Measurements from ENCODE around the gene MST1.
A peak's percentile ranks its signal among the peaks of the same experiment; 100 is the strongest.

Gene MST1

DNA sequence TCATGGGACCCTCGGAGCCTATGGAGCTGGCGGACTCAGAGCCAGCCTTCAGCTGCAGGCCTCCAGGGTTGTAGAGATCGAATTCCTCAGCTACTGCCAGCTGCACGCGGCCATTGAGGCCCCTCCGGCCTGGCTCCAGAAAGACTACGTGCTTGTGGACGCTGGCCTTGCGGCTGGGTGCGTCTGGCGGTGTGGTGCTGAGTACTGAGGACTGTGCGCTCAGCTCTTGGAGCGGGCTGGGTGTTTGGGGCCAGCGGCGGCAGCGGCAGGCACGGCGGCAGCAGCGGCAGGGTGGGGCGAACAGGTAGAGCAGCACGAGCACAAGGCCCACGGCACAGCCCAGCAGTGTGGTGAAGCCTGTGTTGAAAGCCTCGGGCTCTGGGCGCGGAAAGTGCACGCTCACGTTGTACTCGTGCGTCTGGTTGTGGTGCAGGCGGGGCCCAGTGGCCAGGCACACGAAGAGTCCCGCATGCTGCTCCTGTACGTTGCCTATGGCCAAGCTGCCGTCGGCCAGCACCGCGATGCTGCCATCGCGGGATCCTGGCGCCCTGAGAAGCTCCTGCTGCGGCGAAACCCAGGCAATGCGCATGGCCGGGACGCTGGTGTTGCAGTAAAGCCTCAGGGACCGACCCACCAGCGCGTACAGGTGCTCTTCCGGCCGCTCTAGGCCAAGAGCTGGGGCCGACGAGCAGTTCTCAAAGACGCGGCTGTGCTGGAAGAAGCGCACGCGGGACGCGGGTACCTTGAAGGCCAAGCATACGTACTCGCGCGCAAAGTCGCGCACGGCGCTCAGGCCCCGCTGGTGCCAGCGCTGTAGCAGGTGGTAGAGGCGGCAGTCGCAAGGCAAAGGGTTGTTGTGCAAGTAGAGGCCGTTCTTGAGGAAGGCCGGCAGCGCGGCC, 28.9 kb upstream of the MST1 start:
- peak; percentile 37 for DNase-seq (ENCODE audit: low spot score)

DNA sequence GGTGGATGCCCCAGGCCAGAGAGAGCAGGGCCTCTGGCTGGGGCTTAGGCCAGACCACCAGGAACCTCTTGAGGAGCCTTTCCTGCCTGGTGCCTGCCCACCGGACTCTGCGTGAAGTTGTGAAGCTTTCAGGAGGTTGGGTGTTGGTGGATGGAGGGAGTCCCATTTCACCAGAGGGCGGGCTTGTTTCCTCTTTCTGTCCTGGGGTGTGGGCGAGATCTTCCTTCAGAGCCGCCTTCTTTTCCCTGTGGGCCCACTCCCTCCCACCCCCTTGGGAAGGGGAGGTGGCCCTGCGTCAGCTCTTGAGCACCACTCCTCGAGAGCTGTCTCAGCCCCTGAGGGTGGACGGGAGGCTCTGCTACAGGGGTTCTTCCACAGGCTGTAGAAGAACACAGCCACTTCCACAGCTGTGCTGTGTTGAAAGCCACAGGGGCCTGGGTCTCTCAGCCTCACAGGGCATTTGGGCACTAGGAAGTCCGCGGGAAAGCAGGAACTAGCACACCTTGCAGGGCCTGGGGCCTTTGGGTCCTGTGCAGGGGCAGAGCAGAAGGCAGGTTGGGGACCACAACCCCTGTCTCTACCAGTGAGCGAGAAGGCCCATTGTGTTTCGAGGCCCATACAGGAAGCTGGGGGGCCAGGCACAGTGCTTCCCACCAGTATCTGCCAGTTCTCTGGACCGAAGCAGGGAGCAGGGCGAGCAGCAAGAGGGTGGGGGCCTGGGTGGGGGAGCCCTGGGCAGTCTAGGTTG, 28.1 kb upstream of the MST1 start:
- peak; percentile 11 for DNase-seq (ENCODE audit: low spot score)

DNA sequence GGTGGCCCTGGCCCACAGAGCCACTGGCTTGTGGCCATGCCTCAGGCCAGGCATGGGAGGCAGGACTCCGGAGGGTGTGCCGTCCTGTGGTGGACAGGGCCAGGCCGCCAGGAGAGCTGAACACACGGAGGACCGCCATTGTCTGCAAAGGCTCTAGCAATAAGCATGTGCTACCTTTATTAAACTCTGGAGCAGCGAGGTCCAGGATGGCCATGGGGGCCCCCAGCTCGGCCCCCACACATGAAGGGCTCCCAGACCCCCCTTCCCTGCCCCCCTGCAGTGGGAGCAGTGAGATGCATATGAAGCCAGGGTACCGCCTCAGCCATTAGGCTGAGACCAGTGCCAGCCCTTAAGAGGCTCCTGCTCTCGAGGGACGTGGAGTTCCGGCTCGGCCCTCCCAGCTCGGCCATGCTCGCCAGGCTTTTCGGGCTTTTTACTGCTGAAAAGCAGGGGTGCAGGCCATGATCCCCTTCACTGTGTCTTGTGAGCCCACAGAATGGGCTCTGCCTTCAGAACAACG, 27.5 kb upstream of the MST1 start:
- peak; percentile 18 for DNase-seq (ENCODE audit: low spot score)

DNA sequence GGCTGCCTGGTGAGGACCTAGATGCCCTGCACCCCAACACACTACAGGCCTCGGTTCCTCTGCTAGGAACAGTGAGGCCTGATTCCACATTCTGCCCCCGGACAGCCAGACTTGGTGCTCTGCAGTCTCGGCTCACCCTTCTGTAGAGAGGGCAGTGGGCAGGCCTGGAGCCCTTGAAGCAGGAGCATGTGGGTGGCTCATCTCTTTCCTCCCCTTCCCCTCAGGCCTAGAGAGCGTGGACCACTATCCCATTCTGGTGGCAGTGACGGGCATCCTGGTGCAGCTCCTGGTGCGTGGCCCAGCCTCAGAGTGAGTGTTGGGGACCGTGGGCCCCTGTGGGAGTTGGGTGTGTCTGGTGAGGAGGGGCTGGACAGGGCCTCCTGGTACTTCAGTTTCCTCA, 26.9 kb upstream of the MST1 start:
- peak; percentile 16 for DNase-seq (ENCODE audit: low spot score)

DNA sequence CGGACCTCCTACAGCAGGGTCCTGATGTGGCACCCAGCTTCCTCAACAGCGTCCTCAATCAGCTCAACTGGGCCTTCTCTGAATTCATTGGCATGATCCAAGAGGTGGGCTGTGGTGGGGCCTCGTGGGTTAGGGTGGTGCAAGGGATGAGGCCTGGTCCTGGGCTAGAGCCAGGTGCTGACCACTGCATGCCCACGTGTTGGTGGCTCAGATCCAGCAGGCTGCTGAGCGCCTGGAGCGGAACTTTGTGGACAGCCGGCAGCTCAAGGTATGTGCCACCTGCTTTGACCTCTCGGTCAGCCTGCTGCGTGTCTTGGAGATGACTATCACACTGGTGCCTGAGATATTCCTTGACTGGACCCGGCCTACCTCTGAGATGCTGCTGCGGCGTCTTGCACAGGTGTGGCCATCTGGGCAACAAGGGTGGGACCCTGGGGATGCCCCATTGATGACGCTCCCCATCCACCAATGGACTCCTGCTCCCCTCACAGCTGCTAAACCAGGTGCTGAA, 26.4 kb upstream of the MST1 start:
- DNase-seq (ENCODE audit: low spot score) = no peak

DNA sequence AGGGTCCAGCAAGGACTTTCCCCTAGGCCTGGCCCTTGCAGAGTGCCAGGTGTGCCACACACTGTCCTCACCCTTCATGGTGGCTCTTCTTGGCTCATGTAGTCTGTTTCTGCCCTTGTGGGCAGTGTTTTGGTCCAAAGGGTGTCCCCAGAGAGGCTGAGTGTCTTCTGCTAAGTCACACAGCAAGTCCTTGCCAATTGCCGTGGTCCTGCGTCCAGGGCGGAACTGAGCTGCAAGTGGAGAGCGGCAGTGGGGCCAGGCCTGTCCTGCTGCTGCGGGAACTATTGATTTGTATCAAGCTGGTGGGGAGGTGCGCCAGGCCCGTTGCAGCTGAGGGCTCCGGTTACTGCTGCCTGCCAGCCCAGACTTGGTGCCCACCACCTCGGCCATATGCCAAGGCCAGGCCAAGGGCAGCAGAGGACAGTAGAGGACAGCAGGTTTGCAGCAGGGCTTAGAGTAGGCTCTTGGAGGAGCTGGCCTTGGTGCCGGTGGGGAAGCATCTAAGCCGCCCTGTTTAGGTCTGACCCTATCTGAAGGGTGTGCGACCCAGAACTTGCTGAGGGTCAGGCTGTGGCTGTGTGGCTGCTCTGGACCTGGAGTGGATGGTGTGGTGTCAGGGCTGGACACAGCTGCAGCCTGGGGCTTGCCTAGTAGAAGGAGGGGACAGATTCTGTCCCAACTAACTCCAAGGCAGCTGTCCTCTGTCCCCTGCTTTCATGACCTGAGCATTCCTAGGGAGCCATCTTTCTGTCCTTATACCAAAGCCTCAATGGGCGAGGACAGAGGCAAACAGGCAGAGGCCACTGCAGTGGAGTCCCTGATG, 25.7 kb upstream of the MST1 start:
- DNase-seq (ENCODE audit: low spot score) = no peak

DNA sequence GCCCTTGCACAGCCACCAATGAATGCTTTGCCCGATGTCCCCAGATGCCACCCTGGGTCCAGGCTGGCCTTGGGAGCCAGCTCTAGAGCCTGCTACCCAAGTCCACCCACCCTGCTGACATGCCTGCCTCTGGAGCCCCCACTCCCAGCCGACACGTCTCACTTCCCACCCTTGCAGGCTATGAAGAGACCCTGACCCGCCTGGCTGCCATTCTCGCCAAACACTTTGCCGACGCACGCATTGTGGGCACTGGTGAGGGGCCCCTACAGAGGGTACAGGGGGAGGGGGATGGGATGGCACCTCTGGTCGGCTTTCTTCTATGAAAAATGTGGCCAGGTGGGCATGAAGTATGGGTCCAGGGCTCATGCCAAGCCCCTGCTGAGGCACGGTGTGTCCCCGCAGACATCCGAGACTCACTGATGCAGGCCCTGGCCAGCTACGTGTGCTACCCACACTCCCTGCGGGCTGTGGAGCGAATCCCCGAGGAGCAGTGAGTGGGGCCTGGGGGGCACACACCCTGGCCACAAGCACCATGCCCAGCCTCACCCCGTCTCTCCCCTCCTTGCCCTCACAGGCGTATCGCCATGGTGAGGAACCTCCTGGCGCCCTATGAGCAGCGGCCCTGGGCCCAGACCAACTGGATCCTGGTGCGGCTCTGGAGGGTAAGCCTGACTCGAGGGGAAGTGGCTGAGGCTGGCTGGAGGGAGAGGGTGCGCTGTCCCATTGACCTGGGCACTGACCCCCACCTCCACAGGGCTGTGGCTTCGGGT, 24.2 kb upstream of the MST1 start:
- no peak for DNase-seq (ENCODE audit: low spot score)

DNA sequence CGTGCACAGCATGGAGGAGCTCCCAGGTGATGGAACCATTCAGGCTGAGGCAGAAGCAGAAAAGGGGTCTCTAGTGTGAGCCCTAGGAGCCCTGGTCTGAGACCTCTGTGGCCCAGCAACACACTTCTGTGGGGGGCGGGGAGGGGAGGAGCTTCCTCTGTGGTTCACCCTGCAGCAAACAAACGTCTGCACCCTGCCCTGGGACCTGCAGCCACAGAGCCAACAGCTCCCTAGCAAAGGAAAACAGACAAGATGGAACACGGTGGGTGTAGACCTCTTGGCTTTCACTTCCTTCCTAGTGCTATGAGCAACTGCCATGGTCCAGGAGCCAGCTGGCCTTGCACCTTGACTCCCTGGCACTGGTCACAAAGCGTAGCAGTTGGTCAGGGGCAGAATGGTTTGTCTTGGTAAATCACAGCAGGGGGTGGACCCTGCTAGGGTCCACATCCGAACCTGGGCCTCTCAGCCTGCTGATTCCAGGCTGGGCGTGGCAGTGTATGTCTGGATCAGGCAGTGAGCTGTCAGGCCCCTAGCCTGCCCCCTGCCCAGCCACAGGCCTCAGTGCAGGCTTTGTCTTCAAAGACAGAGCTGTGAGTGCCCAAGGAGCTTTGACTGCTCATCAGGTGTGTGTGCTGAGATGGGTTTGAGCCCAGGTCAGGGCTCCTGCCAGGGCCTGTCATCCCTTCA, 23.5 kb upstream of the MST1 start:
- no peak for DNase-seq (ENCODE audit: low spot score)

DNA sequence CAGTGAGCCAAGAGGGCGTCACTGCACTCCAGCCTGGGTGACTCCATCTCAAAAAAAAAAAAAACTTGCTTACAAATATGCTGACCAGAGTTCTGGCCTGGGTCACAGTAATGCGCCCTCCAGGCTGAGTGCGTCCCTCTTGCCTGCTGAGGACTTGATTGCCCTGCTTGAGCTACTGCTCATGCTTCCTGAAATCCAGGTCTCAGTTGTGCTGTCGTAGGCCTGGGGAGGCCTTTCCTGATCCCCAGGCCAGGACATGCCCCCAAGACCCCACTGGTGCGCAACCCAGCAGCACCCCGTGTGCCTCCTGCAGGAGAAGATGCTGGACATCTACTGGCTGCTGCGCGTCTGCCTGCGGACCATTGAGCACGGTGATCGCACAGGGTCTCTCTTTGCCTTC, 22.9 kb upstream of the MST1 start:
- no peak for DNase-seq (ENCODE audit: low spot score)

DNA sequence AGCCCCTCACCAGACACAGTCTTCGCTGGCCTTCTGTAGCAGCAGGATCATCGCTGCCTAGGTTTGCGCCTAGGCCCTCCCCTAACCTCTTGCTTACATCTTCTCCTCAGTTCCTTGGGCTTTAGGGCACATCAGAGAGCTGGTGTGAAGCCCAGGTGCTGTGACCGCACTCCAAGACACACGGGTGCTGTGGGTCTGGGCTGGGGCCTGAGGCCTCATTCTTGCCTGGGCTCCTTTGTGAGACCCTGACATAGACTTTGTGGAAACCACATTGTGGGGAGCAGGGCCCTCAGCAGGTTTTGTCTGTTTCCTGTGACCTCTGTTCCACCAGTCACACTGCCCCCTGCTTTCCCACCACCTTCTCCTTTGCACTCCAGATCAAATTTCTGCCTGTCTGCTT, 22.2 kb upstream of the MST1 start:
- DNase-seq (ENCODE audit: low spot score) = no peak

DNA sequence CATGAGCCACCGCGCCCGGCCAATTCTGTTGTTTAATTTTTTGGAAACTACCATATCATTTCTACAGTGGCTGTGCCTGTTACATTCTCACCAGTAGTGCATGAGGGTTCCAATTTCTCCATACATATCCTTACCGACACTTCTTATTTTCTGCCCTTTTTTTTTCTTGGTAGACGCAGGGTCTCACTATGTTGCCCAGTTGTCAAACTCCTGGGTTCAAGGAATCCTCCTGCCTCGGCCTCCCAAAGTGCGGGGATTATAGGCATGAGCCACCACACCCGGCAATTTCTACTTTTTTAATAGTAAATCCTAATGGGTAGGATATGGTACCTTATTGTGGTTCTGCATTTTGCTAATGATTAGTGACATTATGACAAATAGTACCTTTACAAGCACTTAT, 20.6 kb upstream of the MST1 start:
- DNase-seq (ENCODE audit: low spot score) = no peak

DNA sequence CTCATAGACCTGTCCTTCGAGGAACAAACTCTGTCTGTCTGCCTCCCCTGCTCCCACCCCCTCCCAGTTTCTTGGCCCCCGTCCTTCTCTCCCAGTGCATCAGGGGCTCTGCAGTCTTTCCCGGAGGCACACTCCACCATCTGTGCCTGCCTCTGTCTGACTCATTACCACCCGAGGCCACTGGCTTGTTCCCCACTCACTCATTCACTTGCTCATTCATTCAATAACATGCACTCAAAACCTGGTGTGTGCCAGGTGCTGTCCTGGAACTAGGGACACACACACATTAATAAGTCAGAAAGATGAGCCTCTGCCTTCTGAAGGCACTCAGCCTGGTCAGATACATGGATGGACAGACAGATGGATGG, 17.8 kb upstream of the MST1 start:
- DNase-seq (ENCODE audit: low spot score) = no peak

DNA sequence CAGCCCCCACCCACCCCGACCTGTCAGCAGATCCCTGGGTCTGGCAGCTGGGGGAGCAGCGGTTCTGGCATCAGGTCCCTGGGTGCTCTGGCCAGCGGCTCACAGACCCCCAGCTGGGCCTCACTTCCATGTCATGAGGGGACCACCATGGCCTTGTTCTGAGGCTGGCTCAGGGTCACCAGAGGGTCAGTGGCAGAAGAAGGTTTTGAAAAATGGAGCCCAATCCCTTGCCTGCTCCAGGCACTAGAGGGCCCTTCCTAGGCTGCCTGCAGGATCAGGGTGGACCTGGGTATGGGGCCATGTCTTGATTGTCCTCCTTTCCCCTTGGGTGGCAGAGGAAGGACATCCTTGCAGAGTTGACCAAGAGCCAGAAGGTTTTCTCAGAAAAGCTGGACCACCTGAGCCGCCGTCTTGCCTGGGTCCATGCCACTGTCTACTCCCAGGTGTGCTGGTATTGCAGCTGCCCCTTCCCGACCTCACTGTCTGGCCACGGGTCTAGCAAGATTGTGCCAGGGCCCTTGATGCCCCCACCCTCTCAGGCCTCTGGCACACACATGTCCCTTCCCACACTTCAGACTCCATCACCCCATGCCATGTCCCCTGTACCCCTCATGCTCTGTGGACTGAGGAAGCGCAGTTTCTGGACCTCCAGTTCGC, 17.3 kb upstream of the MST1 start:
- no peak for DNase-seq (ENCODE audit: low spot score)

DNA sequence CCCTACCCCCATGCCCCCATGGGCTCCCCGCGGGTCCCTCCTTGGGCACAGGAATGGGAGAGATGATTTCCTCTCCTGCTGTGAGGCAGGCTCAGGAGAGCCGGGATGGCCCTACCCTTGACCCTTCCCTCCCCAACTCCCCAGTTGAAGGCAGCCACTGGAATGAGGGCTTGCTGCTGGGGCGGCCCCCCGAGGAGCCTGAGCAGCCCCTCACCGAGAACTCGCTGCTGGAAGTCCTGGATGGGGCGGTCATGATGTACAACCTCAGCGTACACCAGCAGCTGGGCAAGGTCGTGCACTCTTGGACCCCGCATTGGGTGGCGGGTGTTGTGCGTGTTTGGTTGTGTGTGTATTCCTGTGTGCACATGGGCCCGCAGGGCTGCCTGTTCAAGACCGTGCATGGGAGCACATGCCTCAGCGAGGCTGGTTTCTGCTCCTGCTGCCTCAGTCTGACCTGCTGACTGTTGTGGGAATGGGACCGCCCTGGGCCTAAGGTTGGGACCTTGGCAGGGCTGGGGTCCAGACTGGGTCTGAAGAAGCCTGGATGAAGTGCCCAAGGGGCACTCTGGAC, 16.2 kb upstream of the MST1 start:
- DNase-seq (ENCODE audit: low spot score) = no peak

DNA sequence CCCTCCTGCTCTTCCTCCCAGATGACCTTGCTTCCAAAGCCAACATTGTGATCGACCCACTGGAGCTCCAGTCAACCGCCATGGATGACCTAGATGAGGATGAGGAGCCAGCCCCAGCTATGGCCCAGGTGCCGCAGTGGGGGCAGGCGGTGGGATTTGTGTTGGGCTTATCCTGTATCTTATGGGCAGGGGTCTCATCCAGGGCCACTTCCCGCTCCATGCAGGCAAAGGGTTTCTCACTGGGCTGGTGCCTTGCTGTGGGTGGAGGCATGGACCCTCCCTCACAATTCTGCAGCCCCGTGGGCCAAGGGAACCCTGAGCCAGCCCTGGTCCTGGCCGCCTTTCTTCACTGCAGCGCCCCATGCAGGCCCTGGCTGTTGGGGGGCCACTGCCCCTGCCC, 15.4 kb upstream of the MST1 start:
- DNase-seq (ENCODE audit: low spot score) = no peak

DNA sequence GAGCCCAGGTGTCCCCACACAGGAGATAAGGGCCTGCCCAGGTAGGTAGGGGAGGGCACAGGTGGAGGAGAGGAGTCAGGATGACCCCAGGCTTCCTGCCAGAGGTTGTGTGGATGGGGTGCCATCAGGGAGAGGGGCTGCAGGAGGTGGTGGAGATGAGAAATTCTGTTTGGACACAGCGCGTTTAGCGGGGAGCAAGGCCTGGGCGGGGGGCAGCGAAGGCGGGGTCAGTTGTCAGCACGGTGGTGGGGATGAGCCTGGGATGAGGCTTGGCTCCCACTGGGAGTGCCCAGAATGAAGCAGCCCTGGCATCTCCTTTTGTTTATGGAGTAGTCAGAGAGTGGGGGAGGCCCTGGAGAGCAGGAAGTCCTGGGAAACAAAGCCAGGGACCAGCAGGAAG, 14.7 kb upstream of the MST1 start:
- DNase-seq (ENCODE audit: low spot score) = no peak

DNA sequence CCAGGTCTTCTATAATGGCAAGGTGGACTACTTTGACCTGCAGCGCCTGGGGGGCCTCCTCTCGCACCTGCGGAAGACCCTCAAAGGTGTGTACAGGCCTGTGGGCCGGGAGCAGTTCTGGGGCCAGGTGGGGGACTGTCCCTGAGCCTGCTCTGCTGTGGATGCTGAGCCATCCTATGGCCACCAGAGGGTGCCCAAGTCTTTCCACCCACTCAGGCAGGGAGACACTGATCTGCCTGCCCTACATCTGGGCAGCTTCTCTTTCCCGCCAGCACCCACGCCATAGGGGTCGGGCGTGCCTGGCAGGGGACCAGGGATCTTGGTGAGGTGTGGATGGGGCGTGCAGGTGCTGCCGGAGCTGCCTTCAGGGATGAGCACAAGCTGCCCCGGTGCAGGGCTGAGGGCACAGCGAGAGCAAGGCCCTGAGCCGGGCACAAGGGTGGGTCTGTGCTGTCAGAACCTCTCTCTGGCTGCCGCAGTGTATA, 14.2 kb upstream of the MST1 start:
- peak; percentile 93 for DNase-seq (ENCODE audit: low spot score)

DNA sequence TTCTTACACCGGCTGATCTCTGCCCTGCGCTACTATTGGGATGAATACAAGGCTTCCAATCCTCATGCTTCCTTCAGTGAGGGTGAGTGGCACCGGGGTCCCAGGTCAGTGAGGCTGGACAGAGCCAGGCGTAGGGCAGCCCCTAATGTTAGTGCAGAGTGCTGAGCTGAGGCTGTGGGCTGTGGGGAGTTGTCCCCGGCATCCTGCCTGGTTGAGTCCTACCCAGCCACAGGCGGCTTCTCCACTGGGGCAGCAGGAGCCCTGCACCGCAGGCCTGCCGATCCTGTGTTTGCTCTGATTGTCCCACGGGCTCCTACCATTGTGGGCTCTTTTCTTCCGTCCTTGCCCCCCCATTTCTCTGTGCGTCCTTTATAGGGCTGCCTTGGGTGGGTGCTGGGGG, 13.4 kb upstream of the MST1 start:
- no peak for DNase-seq (ENCODE audit: low spot score)

DNA sequence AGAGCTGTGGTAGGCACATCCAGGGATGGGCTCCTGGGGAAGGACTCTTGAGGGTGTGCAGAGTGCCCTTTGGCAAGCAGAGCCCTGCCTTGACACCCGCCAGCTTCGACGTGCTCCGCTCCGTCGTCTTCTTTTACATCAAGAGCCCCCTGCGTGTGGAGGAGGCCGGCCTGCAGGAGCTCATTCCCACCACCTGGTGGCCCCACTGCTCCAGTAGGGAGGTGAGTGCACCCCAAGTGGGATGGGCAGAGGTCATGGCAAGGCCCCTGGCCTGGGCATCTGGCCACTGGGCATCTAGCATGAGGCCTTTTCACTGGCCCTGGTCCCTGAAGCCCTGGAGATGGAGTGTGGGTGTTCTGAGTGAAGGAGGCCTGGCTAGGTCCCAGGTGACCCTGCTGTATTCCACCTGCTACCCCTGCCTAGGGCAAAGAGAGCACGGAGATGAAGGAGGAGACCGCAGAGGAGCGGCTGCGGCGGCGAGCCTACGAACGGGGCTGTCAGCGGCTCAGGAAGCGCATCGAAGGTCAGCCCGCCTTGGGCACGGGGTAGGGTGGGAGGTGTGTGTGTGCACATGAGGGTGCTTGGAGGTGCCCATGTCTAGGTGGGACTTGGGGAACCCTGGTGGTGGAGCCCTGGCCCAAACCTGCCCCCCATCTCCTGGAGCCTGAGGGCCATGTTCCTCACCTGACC, 12.3 kb upstream of the MST1 start:
- DNase-seq (ENCODE audit: low spot score) = peak; percentile 71

Measured in D341Med (cell line).